Cerebellar cortex (tissue), 1 donor: ENCODE measurements around the gene SARDH.
A peak's percentile ranks its signal among the peaks of the same experiment; 100 is the strongest.
"Not testable (repeated sequence)": the region's sequence is repeated elsewhere in the genome, so short reads cannot be mapped to it uniquely, and the experiment has no call there.

ENCODE experiments used
- DNase-seq: peaks from one replicate; pipeline ENCODE4 v3.0.0-alpha.2; 2015; ENCODE audit warnings: low spot score

SARDH gene

GRCh38 chr9:133685653-133686609 is 52.2 kb downstream of the SARDH start:
- no peak for DNase-seq

GRCh38 chr9:133684936-133685361 is 53.2 kb downstream of the SARDH start:
- DNase-seq: no peak

- peak; percentile 22 for DNase-seq
Measured at GRCh38 chr9:133684121-133684935, 53.8 kb downstream of the SARDH start.

- no peak for DNase-seq
Measured at GRCh38 chr9:133683586-133684120, 54.5 kb downstream of the SARDH start.

- no peak for DNase-seq
Measured at GRCh38 chr9:133682818-133683585, 55.1 kb downstream of the SARDH start.

- DNase-seq: no peak
Measured at GRCh38 chr9:133681658-133682306, 56.4 kb downstream of the SARDH start.

- DNase-seq: no peak
Measured at GRCh38 chr9:133680976-133681657, 57.0 kb downstream of the SARDH start.

- DNase-seq: no peak
Measured at GRCh38 chr9:133680250-133680975, 57.7 kb downstream of the SARDH start.

- DNase-seq: no peak
Measured at GRCh38 chr9:133679466-133680061, 58.6 kb downstream of the SARDH start.

- no peak for DNase-seq
Measured at GRCh38 chr9:133679056-133679455, 59.1 kb downstream of the SARDH start.

- no peak for DNase-seq
Measured at GRCh38 chr9:133677126-133678010, 60.8 kb downstream of the SARDH start.

GRCh38 chr9:133676450-133676849 is 61.7 kb downstream of the SARDH start:
- no peak for DNase-seq

GRCh38 chr9:133675796-133676195 is 62.4 kb downstream of the SARDH start:
- DNase-seq: not testable (repeated sequence)

GRCh38 chr9:133674091-133674490 is 64.1 kb downstream of the SARDH start:
- DNase-seq: no peak

- no peak for DNase-seq
Measured at GRCh38 chr9:133673258-133673655, 64.9 kb downstream of the SARDH start.

- no peak for DNase-seq
Measured at GRCh38 chr9:133672503-133673257, 65.5 kb downstream of the SARDH start.

- DNase-seq: no peak
Measured at GRCh38 chr9:133671371-133671770, 66.8 kb downstream of the SARDH start.

- no peak for DNase-seq
Measured at GRCh38 chr9:133670466-133670865, 67.7 kb downstream of the SARDH start.
